GM13976 (cell line): ENCODE results near the gene OR51F1.

ENCODE experiments used
- DNase-seq: peaks from one replicate; pipeline ENCODE4 v3.0.0; 2012; ENCODE audit warnings: low spot score
- CTCF ChIP-seq: IDR thresholded peaks from 2 replicates; pipeline ENCODE4 v1.5.1; 2012; ENCODE audit warnings: borderline replicate concordance, mild to moderate bottlenecking; ENCODE audit not compliant: insufficient read depth; ENCODE audit errors: extremely low read depth, missing control alignments, control extremely low read depth
- in situ Hi-C: fragments of 300-500 bp; cut with MboI; formaldehyde crosslinking; loops from one replicate; pipeline ENCODE4 v1.12.0; 2022; ENCODE audit warnings: low sequenced_read_pairs, mixed read lengths, inconsistent platforms; ENCODE audit not compliant: unreplicated experiment

Gene OR51F1

GRCh38 chr11:4782454-4782853, 12.7 kb upstream of the OR51F1 start:
- in situ Hi-C loops: no loop called here
- TF ChIP-seq CTCF: no peak
- DNase-seq: no peak

GRCh38 chr11:4768094-4768493, 1.6 kb downstream of the OR51F1 start:
- TF ChIP-seq CTCF: no peak
- in situ Hi-C loops: no loop called here
- no peak for DNase-seq

GRCh38 chr11:4766420-4767043, 3.2 kb downstream of the OR51F1 start:
- DNase-seq: no peak
- in situ Hi-C loops: no loop called here
- no peak for TF ChIP-seq CTCF

- no peak for TF ChIP-seq CTCF
- DNase-seq: no peak
- in situ Hi-C loops: no loop called here
Measured at GRCh38 chr11:4763096-4763495, 6.6 kb downstream of the OR51F1 start.

- in situ Hi-C loops: no loop called here
- TF ChIP-seq CTCF: no peak
- no peak for DNase-seq
Measured at GRCh38 chr11:4751201-4751600, 18.5 kb downstream of the OR51F1 start.

GRCh38 chr11:4748438-4748837, 21.3 kb downstream of the OR51F1 start:
- TF ChIP-seq CTCF: no peak
- DNase-seq: no peak
- in situ Hi-C loops: no loop called here

GRCh38 chr11:4740735-4741134, 29.0 kb downstream of the OR51F1 start:
- in situ Hi-C loops: no loop called here
- DNase-seq: no peak
- TF ChIP-seq CTCF: no peak
